Hepatocyte (in vitro differentiated cells): ENCODE measurements around the gene TOX2.

Source experiments
- CTCF ChIP-seq: fragments of 200-600 bp; sonication (generic); IDR thresholded peaks from 2 replicates; pipeline ENCODE4 v1.5.1; 2016; ENCODE audit warnings: antibody characterized with exemption, mild to moderate bottlenecking; ENCODE audit not compliant: poor library complexity
- EZH2 ChIP-seq: fragments of 200-600 bp; sonication (generic); IDR thresholded peaks from 2 replicates; pipeline ENCODE4 v1.6.1; 2016; ENCODE audit warnings: antibody characterized with exemption, mild to moderate bottlenecking, borderline replicate concordance

- TF ChIP-seq CTCF (no peak), EZH2 (no peak)
Measured at GRCh38 chr20:44028003-44028730, 113.5 kb downstream of the TOX2 start.
